Activated T-cell treated with anti-CD3 and anti-CD28 coated beads, Interleukin-2, amount 50 U/mL, for 24 hours (primary cell): ENCODE results near the gene REXO1.

ENCODE experiments used
- DNase-seq: peaks from one replicate; pipeline ENCODE4 v3.0.0-alpha.2; 2020
- H3K27ac Mint-ChIP-seq: 2 replicates; pipeline ENCODE4 v1.8.0; 2020; ENCODE audit warnings: mild to moderate bottlenecking, mixed read lengths
- H3K27me3 Mint-ChIP-seq: 2 replicates; pipeline ENCODE4 v1.8.0; 2020; ENCODE audit warnings: mixed read lengths
- H3K36me3 Mint-ChIP-seq: 2 replicates; pipeline ENCODE4 v1.8.0; 2020; ENCODE audit warnings: low read depth, mixed read lengths
- H3K4me1 Mint-ChIP-seq: 2 replicates; pipeline ENCODE4 v1.8.0; 2020; ENCODE audit warnings: low read depth, mixed read lengths
- H3K4me3 Mint-ChIP-seq: 2 replicates; pipeline ENCODE4 v1.8.0; 2020; ENCODE audit warnings: mild to moderate bottlenecking, moderate library complexity, mixed read lengths
- H3K9me3 Mint-ChIP-seq: 2 replicates; pipeline ENCODE4 v1.8.0; 2020; ENCODE audit warnings: mixed read lengths

The REXO1 gene

GRCh38 chr19:1841209-1841924 is 6.9 kb downstream of the REXO1 start:
- H3K36me3 Mint-ChIP-seq, result peaks cover 57% of the 10 kb centered on the region
- no peak for DNase-seq
- no peak overlapping the region for H3K4me3 Mint-ChIP-seq
- H3K27ac Mint-ChIP-seq, result peak overlapping the region; percentile 68
- no peaks in the 10 kb centered on the region for H3K9me3 Mint-ChIP-seq
- no peaks in the 10 kb centered on the region for H3K27me3 Mint-ChIP-seq
- H3K4me1 Mint-ChIP-seq, result peaks cover 63% of the 10 kb centered on the region

DNA sequence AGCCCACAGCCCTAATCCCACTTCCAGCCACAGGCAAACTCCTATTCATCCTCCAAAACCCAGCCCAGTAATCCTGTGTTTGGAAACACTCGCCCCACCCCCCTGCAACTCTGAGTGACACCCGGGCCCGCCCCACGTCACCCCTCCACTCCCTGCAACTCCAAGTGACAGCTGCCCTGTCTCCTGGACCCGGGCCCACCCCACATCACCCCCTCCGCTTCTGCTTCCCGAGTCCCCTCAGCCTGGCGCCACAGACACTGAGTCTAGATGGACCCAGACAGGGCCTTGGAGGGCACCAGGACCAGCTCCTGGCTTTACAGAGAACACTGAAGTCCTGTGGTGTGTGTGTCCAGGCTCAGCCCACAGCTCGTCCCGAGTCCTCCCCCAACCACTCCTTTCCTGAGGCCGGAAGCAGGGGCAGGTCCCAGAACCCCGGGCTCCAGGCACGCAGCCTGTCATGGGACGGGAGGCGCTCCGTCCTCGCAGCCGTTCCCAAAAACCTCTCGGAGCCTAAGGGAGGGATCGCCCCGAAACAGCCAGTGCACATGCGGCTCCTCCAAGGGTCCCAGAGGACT is 7.7 kb downstream of the REXO1 start:
- peaks cover 55% of the 10 kb centered on the region for H3K36me3 Mint-ChIP-seq
- no peak overlapping the region for H3K4me3 Mint-ChIP-seq
- peak overlapping the region; percentile 55 for H3K27ac Mint-ChIP-seq
- H3K4me1 Mint-ChIP-seq, result peaks cover 62% of the 10 kb centered on the region
- no peaks in the 10 kb centered on the region for H3K9me3 Mint-ChIP-seq
- DNase-seq, result no peak
- no peaks in the 10 kb centered on the region for H3K27me3 Mint-ChIP-seq

DNA sequence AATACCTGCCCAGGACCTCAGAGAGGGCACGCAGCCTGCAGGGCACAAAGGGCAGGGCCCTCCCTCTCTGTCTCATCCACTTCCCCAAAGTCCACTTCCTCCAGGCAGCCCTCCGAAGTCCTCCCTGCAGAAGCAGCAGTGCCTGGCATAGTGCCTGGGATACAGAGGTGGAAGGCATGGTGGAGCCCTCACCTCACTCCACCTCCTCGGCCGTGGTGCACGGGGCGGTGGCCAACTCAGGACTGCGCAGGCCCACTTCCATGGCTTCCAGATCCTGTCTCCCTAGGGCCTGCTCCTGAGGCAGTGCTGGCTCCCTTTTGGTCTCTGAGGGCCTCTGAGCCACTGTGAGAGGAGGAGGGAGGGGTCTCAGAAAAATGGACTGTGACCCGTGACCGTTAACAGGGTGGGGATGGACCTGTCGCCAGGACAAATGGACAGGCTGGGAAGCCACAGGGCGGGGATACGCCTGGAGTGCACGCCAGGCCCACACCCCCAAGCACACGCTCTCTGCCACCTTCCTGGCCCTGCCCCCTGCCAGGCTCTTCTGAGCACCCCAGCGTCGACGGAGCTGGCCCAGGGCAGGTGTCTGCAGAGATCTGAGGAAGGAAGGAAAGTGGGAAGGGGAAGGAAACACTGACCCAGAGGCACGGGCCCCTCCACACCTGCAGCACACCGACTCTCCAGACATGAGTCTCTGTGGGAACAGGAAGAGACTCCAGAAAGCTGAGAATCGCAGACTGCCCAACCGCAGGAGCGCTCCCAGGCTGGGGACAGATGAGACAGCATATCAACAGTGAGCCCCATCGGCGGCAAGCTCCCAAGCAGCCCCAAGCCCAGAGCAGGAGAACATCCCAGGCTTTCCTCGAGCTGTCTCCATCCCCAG is 8.4 kb downstream of the REXO1 start:
- no peaks in the 10 kb centered on the region for H3K9me3 Mint-ChIP-seq
- no peak for DNase-seq
- peak overlapping the region; percentile 55 for H3K27ac Mint-ChIP-seq
- no peaks in the 10 kb centered on the region for H3K27me3 Mint-ChIP-seq
- H3K4me3 Mint-ChIP-seq, result no peak overlapping the region
- H3K4me1 Mint-ChIP-seq, result peaks cover 57% of the 10 kb centered on the region
- peaks cover 50% of the 10 kb centered on the region for H3K36me3 Mint-ChIP-seq

GRCh38 chr19:1837625-1838105 is 10.6 kb downstream of the REXO1 start:
- no peak overlapping the region for H3K4me3 Mint-ChIP-seq
- peaks cover 39% of the 10 kb centered on the region for H3K4me1 Mint-ChIP-seq
- H3K27me3 Mint-ChIP-seq, result no peaks in the 10 kb centered on the region
- DNase-seq, result peak; percentile 82
- H3K27ac Mint-ChIP-seq, result peak overlapping the region; percentile 29
- no peaks in the 10 kb centered on the region for H3K9me3 Mint-ChIP-seq
- peaks cover 44% of the 10 kb centered on the region for H3K36me3 Mint-ChIP-seq

DNA sequence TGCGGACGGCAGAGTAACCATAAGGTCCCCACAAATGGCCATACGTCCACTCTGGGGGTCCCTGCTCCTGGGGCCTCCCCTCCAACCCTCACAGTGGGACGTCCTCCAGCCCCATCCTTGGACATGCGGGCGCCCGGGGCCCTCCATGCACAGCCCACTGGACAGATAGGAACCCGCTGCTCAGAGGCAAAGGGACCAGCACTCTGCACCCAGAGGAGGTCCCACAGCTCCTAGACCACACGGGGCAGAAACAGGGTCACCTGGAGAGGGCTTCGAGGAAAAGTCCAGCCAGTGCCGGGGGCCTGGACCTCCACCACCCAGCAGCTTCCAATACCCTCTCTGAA is 11.1 kb downstream of the REXO1 start:
- DNase-seq, result no peak
- Mint-ChIP-seq H3K27me3 (no peaks in the 10 kb centered on the region), H3K4me1 (peaks cover 36% of the 10 kb centered on the region), H3K4me3 (no peak overlapping the region), H3K9me3 (no peaks in the 10 kb centered on the region), H3K27ac (no peak overlapping the region), H3K36me3 (peaks cover 41% of the 10 kb centered on the region)

DNA sequence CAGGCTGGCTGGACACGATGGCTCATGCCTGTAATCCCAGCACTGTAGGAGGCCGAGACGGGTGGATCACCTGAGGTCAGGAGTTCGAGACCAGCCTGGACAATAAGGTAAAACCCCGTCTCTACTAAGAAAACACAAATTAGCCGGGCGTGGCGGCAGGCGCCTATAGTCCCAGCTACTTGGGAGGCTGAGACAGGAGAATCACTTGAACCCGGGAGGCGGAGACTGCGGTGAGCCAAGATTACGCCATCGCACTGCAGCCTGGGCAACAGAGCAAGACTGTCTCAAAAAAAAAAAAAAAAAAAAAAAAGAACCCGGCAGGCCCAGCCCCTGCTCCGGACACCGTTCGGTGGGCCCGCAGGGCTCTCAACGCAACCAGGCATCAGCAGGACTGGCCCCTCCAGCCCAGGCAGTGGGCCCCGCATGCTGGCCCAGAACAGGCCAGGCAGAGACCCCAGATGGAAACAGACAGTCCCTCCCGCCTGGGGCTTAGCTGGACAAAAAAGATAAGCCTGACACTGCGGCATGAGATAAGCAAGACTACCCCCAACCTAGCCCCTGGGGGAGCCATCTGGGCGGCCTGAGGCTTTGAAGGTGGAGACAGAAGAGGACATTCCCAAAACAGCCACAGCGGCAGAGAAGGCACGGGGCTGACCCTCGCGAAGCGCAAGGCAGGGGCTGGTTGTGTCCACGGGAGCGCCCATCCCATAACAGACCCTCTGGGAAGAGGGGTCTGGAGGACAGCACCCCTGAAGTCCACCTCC is 11.6 kb downstream of the REXO1 start:
- H3K27ac Mint-ChIP-seq, result peak overlapping the region; percentile 81
- peaks cover 32% of the 10 kb centered on the region for H3K4me1 Mint-ChIP-seq

GRCh38 chr19:1833540-1833939 is 14.7 kb downstream of the REXO1 start:
- Mint-ChIP-seq H3K36me3 (peaks cover 47% of the 10 kb centered on the region), H3K4me1 (peaks cover 14% of the 10 kb centered on the region), H3K27ac (no peak overlapping the region), H3K4me3 (no peak overlapping the region), H3K9me3 (no peaks in the 10 kb centered on the region), H3K27me3 (no peaks in the 10 kb centered on the region)
- no peak for DNase-seq

More for the DNA sequence above, 11.6 kb downstream of the REXO1 start:
- no peaks in the 10 kb centered on the region for H3K27me3 Mint-ChIP-seq
- H3K9me3 Mint-ChIP-seq, result no peaks in the 10 kb centered on the region
- no peak for DNase-seq
- H3K36me3 Mint-ChIP-seq, result peaks cover 42% of the 10 kb centered on the region
- H3K4me3 Mint-ChIP-seq, result no peak overlapping the region

DNA sequence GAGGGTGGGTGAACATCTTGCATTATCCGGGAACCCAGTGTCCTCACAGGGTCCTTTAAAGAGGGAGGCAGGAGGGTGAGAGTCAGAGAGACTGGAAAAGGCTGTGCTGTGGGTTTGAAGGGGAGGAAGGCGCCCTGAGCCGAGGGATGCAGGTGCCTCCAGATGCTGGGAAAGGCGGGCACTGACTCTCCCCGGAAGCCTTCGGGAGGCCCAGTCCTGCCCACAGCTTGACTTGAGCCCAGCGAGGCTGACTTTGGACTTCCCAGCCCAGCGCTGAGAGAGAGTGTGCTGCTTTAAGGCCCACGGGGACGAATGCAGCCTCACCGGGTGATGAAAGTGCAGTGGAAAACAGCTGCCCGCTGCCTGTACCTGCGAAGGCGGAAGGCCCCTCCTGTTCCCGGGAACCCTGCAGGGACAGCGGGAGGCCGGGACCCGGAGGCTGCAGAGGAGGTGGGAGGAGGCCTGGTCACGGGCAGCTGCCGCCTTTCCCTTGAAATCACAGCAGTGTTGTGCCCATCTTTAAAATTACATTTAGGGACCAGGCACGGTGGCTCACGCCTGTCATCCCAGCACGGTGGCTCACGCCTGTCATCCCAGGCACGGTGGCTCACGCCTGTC is 16.1 kb downstream of the REXO1 start:
- Mint-ChIP-seq H3K36me3 (peaks cover 42% of the 10 kb centered on the region), H3K27me3 (no peaks in the 10 kb centered on the region), H3K4me1 (peaks cover 9% of the 10 kb centered on the region), H3K9me3 (no peaks in the 10 kb centered on the region), H3K4me3 (no peak overlapping the region), H3K27ac (no peak overlapping the region)
- no peak for DNase-seq

- no peak for DNase-seq
- H3K9me3 Mint-ChIP-seq, result no peaks in the 10 kb centered on the region
- no peak overlapping the region for H3K4me3 Mint-ChIP-seq
- no peak overlapping the region for H3K27ac Mint-ChIP-seq
- H3K27me3 Mint-ChIP-seq, result no peaks in the 10 kb centered on the region
- H3K4me1 Mint-ChIP-seq, result peaks cover 4% of the 10 kb centered on the region
- peaks cover 40% of the 10 kb centered on the region for H3K36me3 Mint-ChIP-seq
Observed at GRCh38 chr19:1830978-1831377, 17.3 kb downstream of the REXO1 start.

DNA sequence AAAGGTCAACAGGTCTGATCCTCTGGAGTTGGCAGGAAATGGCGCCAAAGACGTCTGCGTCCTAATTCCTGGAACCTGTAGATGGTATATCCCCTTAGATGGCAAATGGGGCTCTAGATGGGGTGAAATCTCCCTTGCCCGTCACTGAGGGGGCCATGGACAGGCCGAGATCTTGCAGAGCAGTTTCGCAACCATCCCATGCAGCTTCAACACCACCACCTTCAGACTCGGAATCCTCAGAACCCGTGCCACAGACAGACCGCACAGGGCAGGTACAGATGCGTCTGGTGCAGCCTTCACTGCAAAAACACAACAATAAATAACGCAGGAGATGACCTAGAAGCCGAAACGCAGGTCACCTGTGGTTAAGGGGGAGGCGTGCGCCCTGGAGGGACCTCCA is 17.7 kb downstream of the REXO1 start:
- Mint-ChIP-seq H3K9me3 (no peaks in the 10 kb centered on the region), H3K4me3 (no peak overlapping the region), H3K27ac (no peak overlapping the region), H3K27me3 (no peaks in the 10 kb centered on the region), H3K4me1 (peaks cover 4% of the 10 kb centered on the region), H3K36me3 (peaks cover 41% of the 10 kb centered on the region)
- no peak for DNase-seq

DNA sequence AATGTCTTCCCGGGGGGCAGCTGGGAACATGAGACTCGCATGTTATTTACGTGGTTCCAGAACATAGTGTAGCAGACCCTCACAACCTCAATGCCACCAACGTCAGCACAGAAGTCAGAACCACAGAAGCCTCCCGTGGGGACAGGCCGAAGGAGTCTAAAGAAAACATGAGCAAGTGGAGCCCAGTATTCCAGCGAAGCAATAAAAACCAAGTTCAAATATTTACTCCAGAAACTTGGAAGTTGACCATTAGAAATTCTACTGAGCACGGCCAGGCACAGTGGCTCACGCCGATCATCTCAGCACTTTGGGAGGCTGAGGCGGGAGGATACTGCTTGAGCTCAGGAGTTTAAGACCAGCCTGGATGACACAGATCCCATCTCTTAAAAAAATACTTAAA is 18.3 kb downstream of the REXO1 start:
- DNase-seq, result no peak

DNA sequence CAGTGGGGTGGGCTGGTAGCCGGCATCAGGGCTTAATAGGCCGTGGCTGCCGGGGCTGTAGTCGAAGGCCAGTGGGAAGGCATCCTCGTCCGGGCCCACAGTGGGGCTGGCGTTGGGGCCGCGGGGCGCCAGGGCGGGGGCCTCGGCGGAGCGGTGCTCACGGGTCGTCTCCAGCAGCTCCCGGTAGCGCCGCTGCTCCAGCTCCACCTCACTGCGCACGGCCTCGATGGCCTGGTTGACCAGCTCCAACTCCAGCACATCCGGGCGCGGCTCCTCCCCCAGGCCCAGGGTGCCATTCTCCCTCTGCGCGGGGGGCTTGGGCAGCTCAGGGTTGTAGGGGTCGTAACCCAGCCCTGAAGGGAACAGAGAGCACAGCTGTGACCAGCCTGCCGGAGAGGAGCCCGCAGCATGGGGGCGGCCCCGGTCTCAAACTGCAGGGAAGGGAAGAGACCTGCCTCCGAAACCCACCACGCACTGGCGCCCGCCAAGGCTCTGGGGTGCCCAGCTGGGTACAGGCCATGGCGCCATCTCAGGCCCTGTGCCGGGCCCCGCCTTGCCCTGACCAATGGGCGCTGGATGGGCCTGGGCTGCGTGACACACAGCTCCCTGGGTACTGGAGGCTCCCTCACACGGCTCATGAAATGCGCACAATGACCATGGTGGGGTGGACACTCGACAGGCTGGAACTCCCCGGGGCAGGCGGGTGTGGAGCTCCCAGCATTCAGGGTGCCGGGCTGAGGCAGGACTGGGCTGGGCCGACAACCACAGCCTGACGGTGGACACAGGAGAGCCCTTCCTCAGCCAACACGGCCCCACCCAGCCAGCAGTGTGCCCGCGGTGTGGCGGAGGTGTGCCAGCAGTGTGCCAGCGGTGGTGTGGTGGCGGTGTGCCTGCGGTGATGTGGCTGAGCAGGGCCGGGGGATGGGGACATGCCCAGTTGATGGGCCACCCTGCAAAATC is 19.7 kb downstream of the REXO1 start:
- Mint-ChIP-seq H3K27ac (no peak overlapping the region), H3K36me3 (peaks cover 47% of the 10 kb centered on the region), H3K27me3 (no peaks in the 10 kb centered on the region), H3K4me1 (peaks cover 4% of the 10 kb centered on the region), H3K4me3 (no peak overlapping the region), H3K9me3 (no peaks in the 10 kb centered on the region)
- DNase-seq, result no peak

More for the DNA sequence above, 18.3 kb downstream of the REXO1 start:
- peaks cover 41% of the 10 kb centered on the region for H3K36me3 Mint-ChIP-seq
- no peaks in the 10 kb centered on the region for H3K27me3 Mint-ChIP-seq
- H3K27ac Mint-ChIP-seq, result peak overlapping the region; percentile 51
- H3K4me1 Mint-ChIP-seq, result peaks cover 4% of the 10 kb centered on the region
- no peaks in the 10 kb centered on the region for H3K9me3 Mint-ChIP-seq
- no peak overlapping the region for H3K4me3 Mint-ChIP-seq
